Activated CD8-positive, alpha-beta memory T cell treated with anti-CD3 and anti-CD28 coated beads, Interleukin-2, amount 10 ng/mL, durations not matched to agents 7 days and 5 days (primary cell): Measurements from ENCODE around the gene ACE. TPM values are rescaled to one million over a fixed set of nuclear protein-coding genes. Genes with fewer than 3 reads are reported as not detected.
A peak's percentile ranks its signal among the peaks of the same experiment; 100 is the strongest.

ENCODE experiments used
- ATAC-seq: fragments of 150-1000 bp; cut with Tn5 transposase; one replicate; pipeline ENCODE4 v1.10.0; 2021; ENCODE audit warnings: moderate library complexity
- CTCF ChIA-PET: fragments of 350-600 bp; sonication (Branson Sonifier 250); formaldehyde crosslinking; loops from one replicate; lab custom pipeline; 2021; ENCODE audit warnings: antibody characterized with exemption; lab: Charles Lee
- DNase-seq: peaks from one replicate; pipeline ENCODE4 v3.0.0-alpha.2; 2020
- H3K27ac Mint-ChIP-seq: one replicate; pipeline ENCODE4 v1.8.0; 2021; ENCODE audit warnings: mild to moderate bottlenecking, mixed read lengths
- H3K27me3 Mint-ChIP-seq: one replicate; pipeline ENCODE4 v1.8.0; 2021; ENCODE audit warnings: mixed read lengths
- H3K36me3 Mint-ChIP-seq: one replicate; pipeline ENCODE4 v1.8.0; 2021; ENCODE audit warnings: mild to moderate bottlenecking, mixed read lengths
- H3K4me1 Mint-ChIP-seq: one replicate; pipeline ENCODE4 v1.8.0; 2021; ENCODE audit warnings: mixed read lengths
- H3K4me3 Mint-ChIP-seq: one replicate; pipeline ENCODE4 v1.8.0; 2021; ENCODE audit warnings: mild to moderate bottlenecking, moderate library complexity, mixed read lengths
- H3K9me3 Mint-ChIP-seq: one replicate; pipeline ENCODE4 v1.8.0; 2022; ENCODE audit warnings: low read depth, mixed read lengths
- total RNA-seq, 2 experiments: library from RNA; stranded (reverse); gene quantifications; one replicate each; pipeline ENCODE4 v1.2.3, GENCODE V29; 2021

Gene ACE
- total RNA-seq, 2 experiments from 2014 or later = 0.33 to 2.2 TPM

DNA sequence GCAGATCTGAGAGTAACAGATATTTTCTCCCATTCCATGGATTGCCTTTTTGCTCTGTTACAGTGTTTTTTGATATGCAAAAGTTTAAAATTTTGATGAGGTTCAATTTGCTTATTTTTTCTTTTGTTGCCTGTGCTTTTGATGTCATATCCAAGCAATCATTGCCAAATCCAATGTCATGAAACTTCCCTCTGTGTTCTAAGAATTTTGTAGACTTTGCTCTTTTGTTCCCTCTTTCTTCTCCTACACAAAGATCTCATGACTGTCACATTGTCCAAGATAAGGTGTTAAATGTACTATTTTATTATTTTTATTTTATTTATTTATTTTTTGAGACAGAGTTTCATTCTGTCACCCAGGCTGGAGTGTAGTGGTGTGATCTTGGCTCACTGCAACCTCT, 27.4 kb downstream of the ACE start:
- Mint-ChIP-seq H3K36me3 (no peaks in the 10 kb centered on the region), H3K27ac (no peak overlapping the region), H3K4me3 (no peak overlapping the region), H3K27me3 (peaks cover 36% of the 10 kb centered on the region), H3K4me1 (no peaks in the 10 kb centered on the region), H3K9me3 (peaks cover 3% of the 10 kb centered on the region)
- no peak for DNase-seq
- ATAC-seq = no peak
- CTCF ChIA-PET = no interaction called here

DNA sequence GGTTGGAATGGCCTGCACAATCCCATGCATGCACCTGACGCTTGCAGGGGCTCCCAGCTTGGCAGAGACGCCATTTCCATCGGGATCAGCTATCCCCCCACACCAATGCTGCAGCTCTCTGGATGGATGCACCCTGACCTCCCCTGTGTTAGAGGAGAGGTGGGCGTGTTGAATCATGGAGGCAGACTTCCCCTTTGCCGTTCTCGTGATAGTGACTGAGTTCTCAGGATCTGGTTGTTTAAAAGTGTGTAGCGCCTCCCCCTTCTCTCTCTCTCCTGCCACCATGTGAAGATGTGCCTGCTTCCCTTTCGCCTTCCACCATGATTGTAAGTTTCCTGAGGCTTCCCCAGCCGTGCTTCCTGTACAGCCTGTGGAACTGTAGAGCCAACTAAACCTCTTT, 28.5 kb downstream of the ACE start:
- Mint-ChIP-seq H3K9me3 (peaks cover 3% of the 10 kb centered on the region), H3K27ac (no peak overlapping the region), H3K27me3 (peaks cover 35% of the 10 kb centered on the region), H3K36me3 (no peaks in the 10 kb centered on the region), H3K4me1 (no peaks in the 10 kb centered on the region), H3K4me3 (no peak overlapping the region)
- ATAC-seq (no peak), DNase-seq (no peak)
- CTCF ChIA-PET = no interaction called here

DNA sequence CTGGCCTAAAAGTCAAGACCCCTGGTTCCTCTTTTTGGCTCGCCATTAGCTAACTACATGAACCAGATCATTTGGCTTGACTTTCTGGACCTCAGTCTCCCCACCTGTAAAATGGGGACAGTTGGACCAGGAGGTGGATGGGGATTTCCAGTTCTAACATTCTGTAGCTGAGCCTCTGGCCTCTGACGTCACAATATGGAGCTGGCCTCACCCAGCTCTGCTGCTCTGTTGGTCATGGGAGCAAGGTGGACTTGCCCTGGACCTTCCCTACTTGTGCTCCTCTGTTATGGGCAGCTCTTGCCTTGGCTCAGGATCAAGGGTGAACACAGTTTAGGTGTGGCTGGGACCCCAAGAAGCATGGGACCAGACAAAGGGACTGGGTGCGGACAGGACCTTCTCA, 29.8 kb downstream of the ACE start:
- no peak overlapping the region for H3K4me3 Mint-ChIP-seq
- H3K9me3 Mint-ChIP-seq = peaks cover 3% of the 10 kb centered on the region
- CTCF ChIA-PET = no interaction called here
- H3K27ac Mint-ChIP-seq = no peak overlapping the region
- H3K4me1 Mint-ChIP-seq = no peaks in the 10 kb centered on the region
- peaks cover 28% of the 10 kb centered on the region for H3K27me3 Mint-ChIP-seq
- no peak for DNase-seq
- H3K36me3 Mint-ChIP-seq = no peaks in the 10 kb centered on the region
- no peak for ATAC-seq

DNA sequence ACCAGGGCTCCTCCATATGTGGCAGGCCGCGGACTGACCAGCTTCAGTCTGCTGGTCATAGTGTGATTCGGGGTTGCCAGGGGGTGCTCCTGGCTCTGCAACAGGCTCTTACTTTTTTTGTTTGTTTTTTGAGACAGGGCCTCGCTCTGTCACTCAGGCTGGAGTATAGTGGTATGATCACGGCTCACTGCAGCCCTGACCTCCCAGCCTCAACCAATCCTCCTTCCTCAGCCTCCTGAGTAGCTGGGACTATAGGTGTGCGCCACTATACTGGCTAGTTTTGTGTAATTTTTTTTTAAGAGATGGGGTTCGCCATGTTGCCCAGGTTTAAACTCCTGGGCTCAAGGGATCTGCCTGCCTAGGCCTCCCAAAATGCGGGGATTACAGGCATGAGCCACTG, 34.5 kb downstream of the ACE start:
- Mint-ChIP-seq H3K9me3 (no peaks in the 10 kb centered on the region), H3K27ac (no peak overlapping the region), H3K4me3 (no peak overlapping the region), H3K36me3 (no peaks in the 10 kb centered on the region), H3K4me1 (no peaks in the 10 kb centered on the region), H3K27me3 (peaks cover 7% of the 10 kb centered on the region)
- DNase-seq (no peak), ATAC-seq (no peak)
- CTCF ChIA-PET = no interaction called here

DNA sequence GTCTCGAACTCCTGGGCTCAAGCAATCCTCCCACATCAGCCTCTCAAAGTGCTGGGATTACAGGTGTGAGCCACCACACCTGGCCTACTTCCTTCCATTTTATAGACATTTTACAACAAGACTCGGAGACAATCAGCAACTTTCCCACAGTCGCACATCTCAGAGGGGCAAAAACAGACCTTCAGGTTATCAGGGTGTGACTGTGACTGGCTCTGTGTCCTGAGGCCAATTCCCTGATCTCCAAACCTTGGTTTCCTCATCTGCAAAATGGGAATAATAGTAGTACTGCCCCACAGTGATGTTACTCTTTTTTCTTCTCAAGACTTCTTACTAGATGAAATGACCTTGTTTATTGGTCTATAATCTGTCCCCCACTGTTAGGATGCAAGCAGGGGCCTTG, 35.5 kb downstream of the ACE start:
- CTCF ChIA-PET = no interaction called here
- H3K27ac Mint-ChIP-seq = no peak overlapping the region
- H3K4me3 Mint-ChIP-seq = no peak overlapping the region

DNA sequence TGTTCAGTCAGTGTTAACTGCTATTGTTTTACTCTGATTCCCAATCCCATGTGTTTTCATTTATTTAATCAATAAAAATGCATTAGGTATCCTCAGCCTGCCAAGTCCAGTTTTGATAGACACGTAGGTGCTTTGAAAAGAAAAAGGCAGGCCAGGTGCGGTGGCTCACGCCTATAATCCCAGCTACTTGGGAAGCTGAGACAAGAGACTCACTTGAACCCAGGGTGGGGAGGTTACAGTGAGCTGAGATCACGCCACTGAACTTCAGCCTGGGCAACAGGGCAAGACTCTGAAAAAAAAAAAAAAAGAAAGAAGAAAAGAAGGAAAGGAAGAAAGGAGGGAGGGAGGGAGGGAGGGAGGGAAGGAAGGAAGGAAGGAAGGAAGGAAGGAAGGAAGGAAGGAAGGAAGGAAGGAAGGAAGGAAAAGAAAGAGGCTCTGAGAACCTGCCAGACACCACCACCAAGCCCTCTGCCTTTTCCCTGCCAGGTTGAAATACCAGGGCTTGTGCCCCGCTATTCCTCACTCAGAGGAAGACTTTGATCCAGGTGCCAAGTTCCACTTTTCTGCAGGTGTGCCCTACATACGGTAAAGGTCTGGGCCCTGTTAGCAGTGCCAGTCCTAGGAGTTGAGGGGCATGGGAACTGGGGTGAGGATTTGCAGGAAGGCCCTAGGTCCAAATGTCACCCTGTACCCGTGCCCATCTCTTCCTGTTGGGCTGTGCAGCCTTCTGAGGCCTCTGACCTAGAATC, 36.2 kb downstream of the ACE start:
- Mint-ChIP-seq H3K4me1 (peaks cover 6% of the 10 kb centered on the region), H3K9me3 (no peaks in the 10 kb centered on the region), H3K36me3 (no peaks in the 10 kb centered on the region), H3K27ac (no peak overlapping the region), H3K27me3 (peaks cover 7% of the 10 kb centered on the region), H3K4me3 (no peak overlapping the region)
- no peak for DNase-seq
- CTCF ChIA-PET = no interaction called here
- no peak for ATAC-seq

More for the DNA sequence above, 35.5 kb downstream of the ACE start:
- ATAC-seq = no peak
- DNase-seq = no peak
- peaks cover 7% of the 10 kb centered on the region for H3K27me3 Mint-ChIP-seq
- no peaks in the 10 kb centered on the region for H3K9me3 Mint-ChIP-seq
- H3K36me3 Mint-ChIP-seq = no peaks in the 10 kb centered on the region
- H3K4me1 Mint-ChIP-seq = peaks cover 6% of the 10 kb centered on the region

DNA sequence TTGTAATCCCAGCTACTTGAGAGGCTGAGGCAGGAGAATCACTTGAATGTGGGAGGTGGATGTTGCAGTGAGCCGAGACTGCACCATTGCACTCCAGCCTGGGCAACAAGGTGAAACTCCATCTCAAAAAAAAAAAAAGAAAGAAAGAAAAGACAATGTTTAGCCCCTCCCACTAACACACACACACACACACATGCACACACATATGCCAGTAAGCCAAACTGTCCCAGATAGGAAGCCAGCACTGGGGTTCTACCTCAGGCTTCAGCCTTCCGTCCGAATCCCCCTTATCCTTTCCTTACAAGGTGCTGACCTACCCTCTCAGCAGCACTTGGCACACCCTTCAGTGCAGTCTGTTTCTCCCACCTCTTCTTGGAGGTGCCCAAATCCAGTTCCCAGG, 37.6 kb downstream of the ACE start:
- DNase-seq = no peak
- Mint-ChIP-seq H3K27me3 (peaks cover 7% of the 10 kb centered on the region), H3K36me3 (no peaks in the 10 kb centered on the region), H3K9me3 (no peaks in the 10 kb centered on the region), H3K27ac (no peak overlapping the region), H3K4me1 (peaks cover 6% of the 10 kb centered on the region), H3K4me3 (no peak overlapping the region)
- no peak for ATAC-seq
- CTCF ChIA-PET = no interaction called here

DNA sequence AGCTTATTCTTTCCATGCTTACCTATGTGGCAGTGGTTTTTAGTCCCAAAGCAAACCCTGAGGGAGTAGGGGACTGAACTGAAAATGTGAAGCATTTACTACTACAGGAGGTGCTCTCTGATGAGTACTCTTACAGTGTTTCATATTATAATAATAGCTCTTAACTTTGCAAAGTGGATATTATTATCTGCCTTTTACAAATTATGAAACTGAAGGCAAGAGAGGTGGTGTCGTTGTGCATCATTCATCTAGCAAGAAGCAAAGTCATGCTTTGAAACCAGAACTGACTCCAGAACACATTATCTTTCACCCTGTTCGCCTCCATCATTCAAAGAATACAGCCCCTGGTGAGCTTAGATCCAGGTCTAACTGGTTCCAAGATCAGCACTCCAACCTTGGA, 38.1 kb downstream of the ACE start:
- DNase-seq (no peak), ATAC-seq (no peak)
- Mint-ChIP-seq H3K27ac (no peak overlapping the region), H3K27me3 (peaks cover 7% of the 10 kb centered on the region), H3K36me3 (no peaks in the 10 kb centered on the region), H3K4me3 (no peak overlapping the region), H3K4me1 (peaks cover 6% of the 10 kb centered on the region), H3K9me3 (no peaks in the 10 kb centered on the region)
- CTCF ChIA-PET = no interaction called here

DNA sequence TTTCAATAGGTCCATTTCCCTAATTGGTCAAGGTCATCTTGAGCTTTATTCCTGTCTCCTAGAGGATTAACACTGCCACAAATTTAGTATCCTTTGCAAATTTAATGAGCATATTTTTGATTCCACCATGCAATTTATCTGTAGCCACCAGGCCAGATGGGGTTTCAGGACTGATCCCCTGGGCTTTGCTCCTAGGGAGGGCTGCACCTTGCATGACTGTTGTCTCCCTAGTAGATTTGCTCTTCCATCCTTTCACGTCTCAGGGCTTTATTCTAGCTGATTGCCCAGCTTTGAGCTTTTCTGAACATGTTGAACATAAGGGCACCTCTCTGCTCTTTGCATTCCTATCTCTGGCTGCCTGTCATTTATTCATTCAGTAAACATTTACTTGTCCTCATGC, 38.6 kb downstream of the ACE start:
- no peaks in the 10 kb centered on the region for H3K36me3 Mint-ChIP-seq
- H3K4me3 Mint-ChIP-seq = no peak overlapping the region
- H3K4me1 Mint-ChIP-seq = peaks cover 6% of the 10 kb centered on the region
- CTCF ChIA-PET = no interaction called here
- DNase-seq (no peak), ATAC-seq (no peak)
- peaks cover 7% of the 10 kb centered on the region for H3K27me3 Mint-ChIP-seq
- H3K27ac Mint-ChIP-seq = no peak overlapping the region
- no peaks in the 10 kb centered on the region for H3K9me3 Mint-ChIP-seq

DNA sequence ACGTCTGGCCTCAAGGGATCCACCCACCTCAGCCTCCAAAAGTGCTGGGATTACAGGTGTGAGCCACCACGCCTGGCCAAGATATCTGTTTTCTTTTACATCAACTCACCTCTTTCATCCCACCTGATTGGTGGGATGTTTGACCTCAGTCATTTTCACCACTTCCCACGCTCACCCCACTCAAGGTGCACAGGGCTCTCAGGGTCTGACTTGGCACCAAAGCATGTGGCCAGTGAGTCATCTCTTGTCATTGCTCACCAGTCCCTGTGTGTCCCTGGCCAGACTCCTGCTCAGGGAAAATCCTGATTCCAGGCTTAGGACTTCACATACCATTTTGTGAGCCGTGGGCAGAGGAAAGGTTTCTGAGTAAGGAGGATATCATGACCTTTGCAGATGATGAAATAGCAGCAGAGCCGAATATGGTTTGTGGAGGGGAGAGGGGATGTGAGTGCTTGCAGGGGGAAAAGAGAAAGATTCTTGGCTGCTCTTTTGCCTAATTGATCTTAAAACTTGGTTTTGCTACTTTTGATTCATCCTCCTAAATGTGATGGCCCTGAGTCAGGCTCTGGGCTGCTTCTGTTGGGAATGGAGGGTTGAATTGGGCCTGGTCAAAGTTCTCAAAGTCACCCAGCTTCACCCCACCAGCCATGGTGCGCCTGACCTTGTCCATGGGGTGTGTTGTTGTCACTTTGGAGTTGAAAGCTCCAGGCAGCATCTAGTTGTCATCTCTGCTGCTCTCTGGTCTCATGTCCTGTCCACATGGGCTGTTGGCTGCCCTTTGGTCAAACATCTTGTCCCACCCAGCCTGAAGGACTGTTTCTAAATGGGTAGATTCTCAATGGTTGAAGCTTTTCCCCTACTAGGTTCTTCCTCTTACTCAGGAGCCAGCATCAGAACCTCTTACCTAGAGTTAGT, 40.3 kb downstream of the ACE start:
- Mint-ChIP-seq H3K9me3 (no peaks in the 10 kb centered on the region), H3K27ac (no peak overlapping the region), H3K36me3 (no peaks in the 10 kb centered on the region), H3K27me3 (peaks cover 9% of the 10 kb centered on the region), H3K4me1 (peaks cover 6% of the 10 kb centered on the region), H3K4me3 (no peak overlapping the region)
- CTCF ChIA-PET = no interaction called here
- ATAC-seq (no peak), DNase-seq (peak; percentile 46)

DNA sequence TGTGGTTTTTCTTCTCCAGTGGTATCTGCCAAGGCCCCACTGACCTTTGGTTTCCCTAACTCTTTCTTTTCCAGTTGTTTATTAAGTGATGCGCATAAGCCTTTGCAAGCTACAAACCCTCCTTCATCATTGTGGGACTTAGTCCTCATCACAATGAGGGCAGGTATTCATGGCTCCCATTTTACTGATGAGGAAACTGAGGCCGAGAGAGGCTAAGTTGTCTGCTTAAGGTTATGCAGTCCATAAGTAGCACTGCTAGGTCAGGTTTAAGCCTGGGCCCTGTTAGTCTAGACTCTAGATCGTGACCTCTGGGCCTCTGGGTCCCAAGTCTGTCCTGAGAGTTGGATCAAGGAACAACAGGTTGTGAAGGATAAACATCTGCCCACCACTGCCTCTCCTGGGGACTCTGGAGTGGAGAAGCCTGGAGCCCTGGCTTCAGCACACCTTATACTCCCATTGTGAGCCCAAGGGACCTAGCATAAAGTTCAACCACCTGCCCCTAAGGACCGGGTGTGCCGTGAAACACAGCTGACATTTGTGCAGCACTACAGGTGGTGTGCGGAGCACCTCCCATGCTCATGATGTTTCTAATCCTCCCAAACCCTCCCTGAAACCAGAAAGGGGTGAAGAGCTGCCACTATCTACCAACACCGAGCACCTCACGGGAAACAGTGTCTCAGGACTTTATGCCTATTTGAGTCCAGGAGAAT, 41.1 kb downstream of the ACE start:
- H3K4me3 Mint-ChIP-seq = no peak overlapping the region
- no peaks in the 10 kb centered on the region for H3K36me3 Mint-ChIP-seq
- H3K9me3 Mint-ChIP-seq = no peaks in the 10 kb centered on the region
- peaks cover 6% of the 10 kb centered on the region for H3K4me1 Mint-ChIP-seq
- no peak for ATAC-seq
- no peak for DNase-seq
- CTCF ChIA-PET = no interaction called here
- H3K27me3 Mint-ChIP-seq = peaks cover 9% of the 10 kb centered on the region
- no peak overlapping the region for H3K27ac Mint-ChIP-seq

DNA sequence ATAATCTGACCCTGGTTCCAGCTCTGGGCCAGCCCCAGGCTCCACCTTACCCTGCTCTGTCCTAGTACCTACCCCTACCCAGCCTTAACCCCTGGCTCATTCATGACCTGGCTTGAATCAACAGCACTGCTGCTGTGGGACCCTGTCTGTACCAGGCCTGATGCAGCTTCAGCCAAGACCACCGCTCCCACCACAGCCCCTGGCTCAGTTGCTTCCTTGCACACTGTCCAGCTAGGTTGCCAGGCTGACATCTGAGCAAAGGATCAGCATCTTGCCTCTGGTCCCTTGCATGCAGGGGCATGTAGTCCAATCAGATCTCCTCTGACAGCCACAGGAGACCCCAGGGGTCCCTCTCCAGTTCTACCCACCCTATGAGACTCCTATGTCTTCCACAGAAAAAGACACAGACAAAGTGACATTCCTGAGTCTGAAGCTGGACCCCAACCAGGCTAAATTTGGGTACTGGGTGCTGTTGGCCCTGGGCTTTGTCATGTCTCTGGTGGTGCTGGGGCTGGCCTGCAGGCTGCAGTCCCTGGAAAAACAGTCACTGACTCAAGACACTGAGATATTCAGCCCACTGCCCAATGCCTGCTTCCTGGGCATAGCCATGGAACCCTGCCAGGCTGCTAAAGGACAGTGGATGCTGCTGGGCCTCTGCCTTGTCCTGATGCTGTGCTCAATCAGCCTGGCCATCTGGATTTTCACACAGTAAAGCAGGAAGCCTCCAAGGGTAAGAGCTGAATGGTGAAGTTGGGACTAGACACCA, 42.4 kb downstream of the ACE start:
- ATAC-seq = no peak
- DNase-seq = no peak
- CTCF ChIA-PET = no interaction called here
- H3K36me3 Mint-ChIP-seq = no peaks in the 10 kb centered on the region
- no peaks in the 10 kb centered on the region for H3K9me3 Mint-ChIP-seq
- H3K4me3 Mint-ChIP-seq = no peak overlapping the region
- peaks cover 9% of the 10 kb centered on the region for H3K4me1 Mint-ChIP-seq
- H3K27me3 Mint-ChIP-seq = peaks cover 19% of the 10 kb centered on the region
- no peak overlapping the region for H3K27ac Mint-ChIP-seq
